GM21360 (cell line): ENCODE results near the gene TXNRD2.
"Not testable (repeated sequence)": the region's sequence is repeated elsewhere in the genome, so short reads cannot be mapped to it uniquely, and the experiment has no call there.

ENCODE experiments used
- ATAC-seq: cut with Tn5 transposase; IDR thresholded peaks from one replicate; pipeline ENCODE4 v1.9.1; 2021; ENCODE audit warnings: mild to moderate bottlenecking, moderate library complexity; ENCODE audit not compliant: unreplicated experiment

Gene TXNRD2

DNA sequence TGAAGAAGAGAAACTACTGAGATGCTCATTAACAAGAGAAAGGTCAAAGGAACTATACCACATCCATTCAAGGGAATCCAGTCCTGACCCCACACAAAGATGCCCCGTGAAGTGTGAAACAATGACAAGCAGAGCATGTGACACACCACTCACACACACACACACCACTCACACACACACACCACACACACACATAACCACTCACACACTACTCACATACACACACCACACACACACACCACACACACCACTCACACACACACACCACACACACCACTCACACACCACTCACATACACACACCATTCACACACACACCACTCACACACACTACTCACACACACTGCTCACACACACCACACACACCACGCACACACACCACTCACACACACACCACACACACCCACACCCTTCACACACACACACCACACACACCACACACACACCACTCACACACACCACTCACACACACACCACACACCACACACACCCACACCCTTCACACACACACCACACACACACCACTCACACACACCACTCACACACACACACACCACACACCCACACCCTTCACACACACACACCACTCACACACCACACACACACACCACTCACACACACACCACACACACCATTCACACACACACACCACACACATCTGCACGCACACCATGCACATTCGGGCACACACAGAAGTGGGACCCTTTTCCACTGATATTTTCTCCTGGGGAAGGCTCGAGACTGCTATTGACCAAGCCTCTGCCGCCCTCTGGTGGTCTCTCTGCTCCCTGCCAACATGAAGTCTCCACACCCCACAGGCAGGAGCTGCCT, 32.1 kb downstream of the TXNRD2 start:
- ATAC-seq: no peak

DNA sequence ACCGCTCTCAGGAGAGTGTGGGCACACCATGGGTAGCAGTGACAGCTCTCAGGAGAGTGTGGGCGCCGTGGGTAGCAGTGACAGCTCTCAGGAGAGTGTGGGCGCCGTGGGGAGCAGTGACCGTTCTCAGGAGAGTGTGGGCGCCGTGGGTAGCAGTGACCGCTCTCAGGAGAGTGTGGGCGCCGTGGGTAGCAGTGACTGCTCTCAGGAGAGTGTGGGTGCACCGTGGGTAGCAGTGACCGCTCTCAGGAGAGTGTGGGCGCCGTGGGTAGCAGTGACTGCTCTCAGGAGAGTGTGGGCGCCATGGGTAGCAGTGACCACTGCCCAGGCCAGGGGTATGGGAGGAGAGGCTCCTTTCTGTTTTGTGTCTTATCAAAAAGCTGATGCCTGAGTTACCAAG, 33.7 kb downstream of the TXNRD2 start:
- ATAC-seq: not testable (repeated sequence)

DNA sequence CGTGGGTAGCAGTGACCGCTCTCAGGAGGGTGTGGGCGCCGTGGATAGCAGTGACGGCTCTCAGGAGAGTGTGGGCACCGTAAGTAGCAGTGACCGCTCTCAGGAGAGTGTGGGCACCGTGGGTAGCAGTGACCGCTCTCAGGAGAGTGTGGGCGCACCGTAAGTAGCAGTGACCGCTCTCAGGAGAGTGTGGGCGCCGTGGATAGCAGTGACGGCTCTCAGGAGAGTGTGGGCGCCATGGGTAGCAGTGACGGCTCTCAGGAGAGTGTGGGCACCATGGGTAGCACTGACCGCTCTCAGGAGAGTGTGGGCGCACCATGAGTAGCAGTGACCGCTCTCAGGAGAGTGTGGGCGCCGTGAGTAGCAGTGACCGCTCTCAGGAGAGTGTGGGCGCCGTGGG, 34.8 kb downstream of the TXNRD2 start:
- ATAC-seq: not testable (repeated sequence)

DNA sequence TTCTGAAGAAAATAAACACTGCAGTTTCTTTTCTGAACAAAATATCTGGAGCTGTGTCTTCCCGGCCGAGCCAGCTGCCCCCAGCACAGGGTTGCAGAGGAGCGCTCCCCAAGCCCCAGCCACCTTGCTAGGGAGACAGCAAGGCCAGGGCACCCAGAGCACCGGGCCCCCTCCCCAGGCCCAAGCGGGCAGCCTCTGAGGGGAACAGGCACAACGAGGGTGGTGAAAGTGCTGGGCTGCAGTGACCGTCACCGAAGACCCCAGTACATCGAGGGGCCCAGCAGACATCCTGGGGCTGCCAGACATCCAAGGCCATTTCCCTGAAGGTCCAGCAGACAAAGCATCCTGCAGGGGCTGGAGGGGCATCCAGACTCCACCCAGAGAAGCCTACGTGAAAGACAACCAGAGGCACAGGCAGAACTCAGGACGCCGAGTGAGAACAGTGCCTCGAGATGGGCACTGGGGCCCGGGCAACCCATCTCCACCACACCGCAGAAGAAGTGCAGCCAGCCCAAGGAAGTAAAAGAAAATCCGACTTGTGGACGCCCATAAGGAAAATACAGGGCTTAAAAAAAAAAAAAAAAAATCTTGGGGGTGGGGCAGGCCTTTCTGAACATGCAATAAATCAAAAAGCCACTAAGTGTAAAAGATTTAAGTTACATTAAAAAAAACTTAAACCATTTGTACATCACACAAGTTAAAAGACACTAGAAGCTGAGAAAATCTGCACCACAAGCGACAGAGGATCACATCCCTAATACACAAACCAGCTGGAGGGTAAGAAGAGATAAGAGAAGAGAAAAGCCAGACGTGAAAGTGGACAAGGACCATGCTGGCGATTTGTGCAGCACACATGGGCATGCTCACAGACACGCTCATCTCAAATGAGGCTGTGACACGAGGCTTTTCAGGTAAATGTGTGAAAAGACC, 36.0 kb downstream of the TXNRD2 start:
- no peak for ATAC-seq

DNA sequence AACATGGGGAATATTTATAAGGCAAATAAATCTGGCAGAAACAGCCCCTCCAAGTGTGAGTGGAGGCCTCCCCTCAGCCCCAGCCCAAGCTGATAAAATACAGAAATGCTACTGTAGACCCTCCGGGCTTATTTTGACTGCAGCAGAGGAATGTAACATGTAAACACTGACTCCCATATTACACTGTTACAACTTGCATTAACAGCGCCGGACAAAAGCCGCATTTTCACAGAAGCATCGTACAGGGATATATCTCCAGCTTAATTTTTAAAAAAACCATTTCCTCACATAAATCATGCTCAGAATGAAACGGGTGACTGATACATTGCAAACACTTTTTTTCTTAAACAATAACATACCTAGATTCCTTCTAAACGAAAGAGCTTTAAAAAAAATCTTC, 36.7 kb downstream of the TXNRD2 start:
- no peak for ATAC-seq

DNA sequence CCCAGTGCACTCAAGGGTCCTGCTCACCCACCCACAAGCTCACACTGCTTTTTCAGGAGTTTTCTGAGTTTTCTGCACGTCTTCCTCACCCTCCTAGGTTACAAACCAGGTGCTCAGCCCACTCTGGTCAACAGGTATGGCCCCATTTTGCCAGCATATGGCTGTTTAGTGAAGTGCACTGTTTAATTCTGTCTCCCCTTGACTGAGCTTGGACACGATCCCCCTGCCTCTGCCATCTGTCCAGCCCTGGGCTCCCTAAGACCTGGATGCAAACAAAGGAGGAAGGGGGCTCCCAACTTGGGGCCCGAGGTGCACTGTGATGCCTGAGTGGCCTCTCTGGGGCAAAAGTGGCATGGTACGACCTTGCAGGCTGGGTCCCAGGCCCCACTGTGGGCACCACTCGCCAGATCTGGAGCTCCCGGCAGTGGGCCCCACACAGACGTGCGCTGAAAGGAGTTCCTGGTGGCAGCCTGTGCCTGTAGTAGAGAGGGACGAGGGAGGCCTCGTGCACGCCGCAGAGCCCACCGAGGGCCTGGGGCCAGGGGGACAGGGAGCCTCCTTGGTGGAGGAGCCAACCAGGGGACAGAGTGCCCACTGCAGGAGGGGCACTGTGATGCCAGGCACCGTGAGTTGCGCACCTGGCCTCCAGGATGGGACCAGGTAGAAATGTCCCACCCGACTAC, 37.3 kb downstream of the TXNRD2 start:
- ATAC-seq: no peak

DNA sequence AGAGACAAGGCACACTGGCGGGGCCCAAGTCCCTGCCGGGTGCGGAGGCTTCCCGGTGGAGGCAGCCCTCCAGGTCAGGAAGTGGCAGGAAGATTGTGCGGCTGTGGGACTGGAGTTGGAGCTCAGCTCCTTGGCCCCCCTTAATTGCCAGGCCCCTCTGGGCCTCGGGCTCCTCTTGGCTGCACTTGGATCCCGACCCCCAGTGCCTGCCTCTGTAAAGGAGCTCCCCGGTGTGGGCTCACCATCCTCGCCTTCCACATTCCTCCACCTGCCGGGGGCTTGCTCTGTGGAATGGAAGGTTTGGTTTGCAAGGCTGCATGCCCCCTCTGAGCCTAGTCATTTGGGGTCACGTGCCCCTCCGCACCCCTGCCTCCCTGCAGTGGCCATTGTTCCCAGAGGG, 38.1 kb downstream of the TXNRD2 start:
- ATAC-seq: no peak

DNA sequence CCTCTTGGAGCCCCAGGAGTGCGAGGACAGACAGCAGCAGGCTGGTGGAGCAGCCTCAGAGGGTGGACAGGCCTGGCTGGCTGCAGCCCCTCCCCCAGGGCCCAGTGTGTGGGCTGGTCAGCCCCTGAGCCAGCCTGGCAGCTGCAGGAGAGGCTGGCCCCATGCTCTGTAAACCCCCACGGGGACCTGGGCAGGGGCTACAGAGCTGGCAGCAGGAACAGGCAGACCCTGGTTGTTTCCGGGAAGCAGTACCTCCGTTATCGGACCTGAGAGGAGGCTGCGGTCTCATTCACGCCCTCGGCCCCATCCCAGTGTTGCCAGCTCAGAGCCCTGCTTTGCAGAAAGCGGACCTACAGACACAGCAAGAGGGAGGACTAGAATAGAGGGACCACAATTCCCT, 38.6 kb downstream of the TXNRD2 start:
- no peak for ATAC-seq

DNA sequence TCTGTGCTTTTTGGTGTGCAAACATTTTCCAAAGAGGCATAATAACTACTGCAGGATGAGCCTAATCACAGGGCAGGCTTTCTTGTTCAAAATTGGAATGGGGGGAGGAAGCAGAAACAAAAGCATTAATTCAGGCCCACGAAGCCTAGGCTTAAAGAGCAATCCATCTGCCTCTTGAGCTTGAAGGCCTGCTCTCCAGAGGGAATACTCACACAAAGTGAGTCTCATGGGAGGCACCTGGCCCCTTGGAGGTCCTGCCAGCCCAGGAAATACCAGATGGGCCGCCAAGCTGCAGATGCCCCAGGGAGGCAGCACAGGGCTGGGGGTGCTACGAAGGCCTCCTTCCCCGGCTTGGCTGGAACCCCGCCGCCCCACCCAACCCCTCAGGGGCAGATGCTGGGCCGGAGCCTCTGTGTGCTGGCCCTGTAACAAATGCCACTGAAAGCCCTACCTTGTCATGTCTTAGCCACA, 39.3 kb downstream of the TXNRD2 start:
- no peak for ATAC-seq

DNA sequence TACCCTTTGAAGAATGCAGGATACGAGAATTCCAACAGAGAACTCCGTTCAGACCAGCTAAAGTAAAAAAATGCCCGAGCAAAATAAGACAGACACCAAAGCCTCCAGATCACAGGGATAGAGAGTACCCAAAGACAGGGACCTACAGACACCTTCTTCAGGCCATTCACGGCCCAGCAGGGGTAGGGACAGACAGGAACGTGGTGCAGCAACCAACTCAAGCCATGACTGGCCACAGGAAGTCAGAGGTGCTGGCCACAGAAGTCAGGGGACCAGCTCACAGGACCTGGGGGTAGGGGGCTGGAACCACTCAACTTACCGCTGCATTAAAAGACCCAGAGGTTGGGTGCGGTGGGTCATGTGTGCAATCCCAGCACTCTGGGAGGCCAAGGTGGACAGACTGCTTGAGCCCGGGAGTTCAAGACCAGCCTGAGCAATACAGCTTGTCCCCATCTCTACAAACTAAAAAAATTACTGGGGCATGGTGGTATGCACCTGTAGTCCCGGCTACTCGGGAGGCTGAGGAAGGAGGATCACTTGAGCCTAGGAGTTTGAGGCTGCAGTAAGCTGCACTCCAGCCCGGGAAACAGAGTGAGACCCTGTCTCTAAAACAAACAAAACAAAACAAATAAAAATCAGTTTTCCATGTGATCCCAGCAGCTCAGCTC, 39.9 kb downstream of the TXNRD2 start:
- no peak for ATAC-seq

DNA sequence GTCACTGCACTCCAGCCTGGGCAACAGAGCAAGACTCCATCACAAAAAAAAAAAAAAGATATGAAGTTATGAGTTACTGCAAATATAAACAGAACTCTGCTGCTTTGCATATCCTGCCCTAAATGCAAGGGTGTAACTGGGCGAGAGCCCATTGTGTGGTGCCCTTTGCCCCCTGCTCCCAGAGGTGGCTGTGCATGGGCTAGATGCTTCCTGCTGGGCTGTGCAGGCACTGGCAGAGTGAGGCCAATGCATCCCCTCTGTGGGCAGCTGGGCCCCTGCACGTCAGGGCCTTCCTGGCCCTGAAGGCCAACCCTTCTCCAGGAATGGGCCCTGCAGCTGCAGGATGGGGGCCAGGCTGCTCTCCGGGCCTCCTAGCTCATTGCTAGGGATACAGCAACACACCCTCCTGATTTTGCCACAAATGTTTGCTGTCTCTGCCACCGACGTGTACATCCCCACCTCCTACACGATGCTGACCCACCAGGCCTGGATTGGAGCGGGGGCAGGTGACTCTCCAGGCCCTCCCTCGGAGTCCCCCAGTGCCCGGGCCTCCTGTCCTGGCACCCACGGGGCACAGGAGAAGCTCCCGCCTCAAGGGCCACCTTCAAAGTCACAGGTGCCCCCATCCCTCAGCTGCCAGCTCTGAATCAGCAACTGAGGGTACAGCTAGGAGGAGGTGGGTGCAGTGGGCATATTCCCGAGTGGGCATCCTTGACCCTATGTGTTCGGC, 40.7 kb downstream of the TXNRD2 start:
- ATAC-seq: no peak

DNA sequence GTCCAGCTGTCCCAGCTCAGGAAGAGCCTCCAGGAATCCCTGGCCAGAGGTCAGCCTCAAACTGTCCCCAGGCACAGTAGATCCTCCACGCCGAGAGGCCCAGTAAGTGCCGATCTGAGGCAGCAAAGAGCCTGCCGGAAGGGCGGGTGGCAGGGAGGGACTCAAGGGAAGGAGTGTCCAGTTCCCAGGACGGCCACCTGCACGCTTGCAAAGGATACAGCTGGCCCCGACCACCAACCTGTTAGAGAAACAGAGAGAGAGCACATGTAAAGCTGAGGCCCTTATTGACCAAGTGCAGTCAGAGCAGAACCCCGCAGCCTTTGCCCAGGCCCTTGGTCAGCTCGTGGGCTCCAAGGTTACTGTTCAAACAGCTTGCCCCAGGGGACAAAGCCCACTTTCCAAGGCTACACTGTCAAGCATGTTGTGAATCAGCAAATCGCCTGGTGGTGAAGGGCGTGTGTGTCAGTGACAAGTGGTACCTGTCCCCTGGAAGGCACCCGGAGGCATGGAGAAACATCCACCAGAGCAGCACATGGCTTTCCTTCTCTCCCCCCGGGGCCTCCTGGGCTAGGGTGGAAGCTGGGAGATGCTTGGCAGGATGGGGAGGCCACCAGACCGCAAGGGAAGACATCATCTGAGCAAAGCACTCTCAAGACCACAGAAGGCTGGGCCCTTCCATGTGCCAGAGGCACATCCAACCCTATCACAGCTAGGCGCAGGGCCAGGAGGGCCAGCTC, 42.6 kb downstream of the TXNRD2 start:
- no peak for ATAC-seq

DNA sequence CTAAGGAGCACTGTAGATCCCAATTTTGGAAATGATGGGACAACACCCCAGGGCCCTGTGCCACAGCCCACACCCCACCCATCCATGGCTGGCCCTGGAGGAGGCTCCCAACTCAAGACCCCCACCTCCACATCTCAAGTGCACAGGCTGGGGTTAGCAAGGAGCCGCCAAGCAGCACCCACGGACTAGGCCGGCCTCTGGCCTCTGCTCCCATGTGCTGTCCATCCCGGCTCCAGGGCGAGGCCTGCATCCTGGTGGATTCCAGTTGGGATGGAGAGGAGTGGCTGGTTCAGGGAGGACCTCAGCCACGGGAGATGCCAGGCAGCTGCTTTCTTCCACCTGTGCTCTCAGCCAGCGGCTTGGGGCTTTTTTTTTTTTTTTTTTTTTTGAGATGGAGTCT, 43.5 kb downstream of the TXNRD2 start:
- no peak for ATAC-seq

DNA sequence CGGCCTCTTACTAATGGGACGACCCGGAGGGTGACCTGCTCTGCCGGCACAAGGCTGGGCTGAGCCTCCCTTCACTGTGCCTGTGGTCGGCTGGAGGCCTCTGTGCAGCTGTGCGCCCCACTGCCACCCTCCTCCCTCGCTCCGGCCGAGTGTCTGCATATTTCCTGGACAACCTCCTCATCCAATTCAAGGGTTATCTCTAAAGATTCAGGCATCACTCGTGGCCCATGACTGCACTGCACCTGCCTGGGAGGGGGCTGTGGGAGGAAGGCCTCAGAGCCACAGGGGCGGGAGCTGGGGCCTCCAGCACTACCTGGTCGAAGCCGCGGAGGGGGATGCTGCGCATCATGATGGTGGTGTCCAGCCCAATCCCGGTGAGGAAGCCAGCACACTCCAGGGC, 43.9 kb downstream of the TXNRD2 start:
- no peak for ATAC-seq

DNA sequence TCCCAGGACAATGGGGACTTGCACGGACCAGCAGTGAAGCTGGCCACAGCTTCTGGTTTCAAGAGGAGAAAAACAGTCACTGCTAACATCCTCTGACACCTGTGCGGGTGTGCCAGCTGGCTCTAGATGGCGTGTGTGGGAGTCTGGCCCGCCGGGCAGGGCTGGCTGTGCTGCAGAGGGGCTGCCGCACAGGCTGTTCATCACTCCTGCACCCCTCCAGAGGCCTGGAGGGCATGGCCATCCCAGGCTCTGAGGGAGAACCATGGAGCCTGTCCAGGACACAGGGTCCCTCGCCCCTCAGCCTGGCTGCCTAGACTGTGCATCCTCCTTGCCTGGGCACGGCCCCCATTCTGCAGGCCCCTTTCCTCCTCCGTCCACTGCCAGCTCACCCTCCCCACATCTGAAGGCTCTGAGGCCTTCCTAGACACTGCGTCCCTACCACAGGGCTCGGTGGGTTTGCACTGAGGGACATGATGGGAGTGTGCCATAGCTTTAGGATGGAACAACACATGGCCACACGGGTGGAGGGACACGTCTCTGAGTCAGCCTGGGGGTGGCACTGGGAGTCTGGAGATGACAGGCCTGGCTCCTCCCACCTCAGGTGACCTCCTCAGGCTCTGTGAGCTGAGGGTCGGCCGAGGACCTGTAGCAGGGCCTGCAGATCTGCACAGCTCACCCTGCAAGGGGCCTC, 44.8 kb downstream of the TXNRD2 start:
- no peak for ATAC-seq

DNA sequence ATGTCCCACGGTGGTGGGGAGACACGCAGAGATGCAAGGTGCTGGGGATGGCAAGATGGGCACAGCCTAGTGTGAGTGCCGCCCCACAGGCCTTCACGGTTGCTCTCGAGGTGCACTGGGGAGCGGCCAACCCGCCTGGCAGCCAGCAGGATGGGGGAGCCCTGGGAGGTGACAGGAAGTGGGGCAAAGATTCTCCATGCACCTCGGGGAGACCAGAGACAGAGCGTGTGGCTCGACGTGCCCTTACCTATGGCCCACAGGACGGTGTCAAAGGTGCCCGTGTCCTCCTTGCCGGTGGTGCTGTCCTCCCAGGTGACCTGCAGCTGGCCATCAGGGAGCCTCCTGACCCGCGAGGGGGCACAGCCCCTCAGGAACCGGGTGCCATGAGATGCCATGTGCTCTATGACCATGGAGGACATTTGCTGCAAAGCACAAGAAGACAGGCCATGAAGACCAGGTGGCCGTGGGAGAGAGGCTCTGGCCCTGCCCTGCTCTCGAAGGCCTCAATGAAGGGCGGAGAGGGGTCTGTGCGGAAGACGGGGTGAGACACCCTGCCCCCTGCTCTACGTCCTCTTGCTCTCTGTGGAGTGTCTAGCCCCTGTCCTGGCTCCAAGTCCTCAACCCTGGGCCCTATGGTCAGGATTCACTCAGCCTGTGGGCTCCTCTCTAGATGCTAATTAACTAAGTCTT, 46.3 kb downstream of the TXNRD2 start:
- ATAC-seq: no peak

DNA sequence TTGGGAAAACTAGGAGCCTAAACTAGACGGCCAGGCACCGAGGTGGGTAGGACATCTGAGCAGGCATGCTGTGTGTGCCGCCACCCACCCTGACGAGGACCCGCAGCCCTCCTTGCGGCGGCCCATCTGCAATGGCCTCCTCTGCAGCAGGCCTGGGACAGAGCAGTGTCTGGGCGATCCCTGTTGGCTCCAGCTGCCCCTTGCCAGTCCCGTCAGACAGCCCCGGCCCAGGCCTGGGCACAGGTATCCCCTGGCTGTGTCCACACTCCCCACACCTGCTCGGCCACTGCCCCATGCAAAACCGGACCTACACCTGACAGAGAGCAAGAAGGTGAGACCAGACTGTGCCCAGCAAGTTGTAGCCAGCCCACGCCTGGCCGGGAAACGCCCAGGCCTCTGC, 48.3 kb downstream of the TXNRD2 start:
- no peak for ATAC-seq

DNA sequence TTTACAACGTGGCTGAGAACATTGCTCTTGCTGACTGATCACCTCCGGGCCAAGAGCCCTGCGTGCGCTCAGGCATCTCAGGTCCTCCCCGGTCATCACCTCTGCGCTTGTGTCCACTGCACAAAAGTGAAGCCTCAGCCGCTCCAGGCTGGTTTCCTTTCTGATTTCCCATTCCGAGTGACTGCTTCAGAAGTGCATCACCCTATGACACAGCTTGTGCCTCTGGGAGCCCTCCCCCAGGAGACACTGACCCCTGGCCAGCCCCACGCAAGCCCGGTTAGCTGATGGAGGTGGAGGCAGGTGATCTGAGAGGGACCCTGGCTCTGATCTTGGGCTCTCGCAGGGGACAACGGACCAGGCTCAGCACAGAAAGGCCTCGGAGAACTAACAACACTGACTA, 48.7 kb downstream of the TXNRD2 start:
- no peak for ATAC-seq
